HFFc6 (cell line): ENCODE results near the gene NCOR2. TPM values are rescaled to one million over a fixed set of nuclear protein-coding genes. Genes with fewer than 3 reads are reported as not detected.

Experiments used
- DNase-seq: peaks from one replicate; pipeline ENCODE4 v3.0.0-alpha.2; 2018
- H3K27ac Mint-ChIP-seq: 2 replicates; pipeline ENCODE4 v1.8.0; 2020; ENCODE audit warnings: mild to moderate bottlenecking, mixed read lengths
- H3K27me3 Mint-ChIP-seq: 2 replicates; pipeline ENCODE4 v1.8.0; 2021; ENCODE audit warnings: mild to moderate bottlenecking, moderate library complexity, mixed read lengths; ENCODE audit not compliant: insufficient read depth
- H3K36me3 Mint-ChIP-seq: 2 replicates; pipeline ENCODE4 v1.8.0; 2021; ENCODE audit warnings: low read depth, mixed read lengths
- H3K4me1 Mint-ChIP-seq: 2 replicates; pipeline ENCODE4 v1.8.0; 2020; ENCODE audit warnings: low read depth, mixed read lengths
- H3K4me3 Mint-ChIP-seq: 2 replicates; pipeline ENCODE4 v1.8.0; 2020; ENCODE audit warnings: mild to moderate bottlenecking, moderate library complexity, mixed read lengths
- H3K9me3 Mint-ChIP-seq: 2 replicates; pipeline ENCODE4 v1.8.0; 2020; ENCODE audit warnings: mild to moderate bottlenecking, mixed read lengths
- total RNA-seq, 6 experiments: library from RNA; stranded (reverse); fragmentation: NEBNext Ultra II Directional; extraction: Animal tissue kit (Norgen Biotek cat#: 25700); gene quantifications; 2 replicates in 1 of 6; 3 replicates in 5 of 6; pipeline ENCODE4 v1.2.3, GENCODE V29; 2021
- TF ChIP-seq, protein P1 (sequence below): fragments of 200-600 bp; sonication (generic); IDR thresholded peaks from 2 replicates; pipeline ENCODE4 v1.5.0; 2021; ENCODE audit warnings: antibody characterized with exemption, mild to moderate bottlenecking

Gene NCOR2
- total RNA-seq, 6 experiments from 2014 or later = 237 to 249 (median 240) TPM

DNA sequence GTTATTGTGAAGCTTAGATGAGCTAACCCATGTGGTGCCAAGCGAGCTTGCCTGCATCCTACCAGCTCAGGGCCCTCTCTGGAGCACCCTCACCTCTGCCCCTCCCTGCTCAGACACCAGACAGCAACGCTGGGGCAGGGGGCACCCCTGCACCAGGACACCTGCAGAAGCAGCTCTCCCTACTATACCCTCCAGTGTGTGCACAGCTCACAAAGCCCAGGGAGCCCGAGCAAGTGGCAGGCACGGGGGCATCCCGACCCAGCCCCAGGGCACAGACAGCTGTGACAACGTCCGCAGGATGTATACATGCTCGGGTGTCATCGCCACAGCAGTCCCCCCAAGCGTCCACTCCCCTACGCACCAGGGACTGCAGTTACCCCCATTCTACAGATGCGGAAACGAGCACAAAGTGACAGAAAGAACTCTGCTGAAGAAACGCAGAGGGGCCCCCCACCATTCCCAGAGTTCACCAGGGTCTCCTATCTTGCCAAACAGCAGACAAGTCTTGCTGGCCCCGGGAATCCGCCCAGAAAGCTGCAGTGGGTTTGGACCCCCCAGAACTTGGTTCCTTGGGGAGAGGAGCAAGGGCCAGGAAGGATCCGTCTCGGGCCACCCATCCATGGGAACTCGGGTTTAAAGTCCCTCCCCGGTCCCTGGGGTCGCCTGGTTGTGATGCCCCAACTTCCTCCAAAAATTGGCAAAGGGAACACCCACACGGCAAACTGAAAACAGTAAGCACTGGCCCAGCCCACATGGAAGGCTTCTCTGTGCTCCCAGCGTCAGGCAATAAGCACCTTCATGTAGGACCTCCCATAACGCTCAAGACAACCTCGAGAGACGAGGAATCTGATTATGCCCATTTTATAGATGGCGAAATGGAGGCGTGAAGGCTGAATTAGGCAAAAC, 12.0 kb downstream of the NCOR2 start:
- H3K27ac Mint-ChIP-seq = no peak overlapping the region
- H3K4me1 Mint-ChIP-seq = peaks cover 30% of the 10 kb centered on the region

DNA sequence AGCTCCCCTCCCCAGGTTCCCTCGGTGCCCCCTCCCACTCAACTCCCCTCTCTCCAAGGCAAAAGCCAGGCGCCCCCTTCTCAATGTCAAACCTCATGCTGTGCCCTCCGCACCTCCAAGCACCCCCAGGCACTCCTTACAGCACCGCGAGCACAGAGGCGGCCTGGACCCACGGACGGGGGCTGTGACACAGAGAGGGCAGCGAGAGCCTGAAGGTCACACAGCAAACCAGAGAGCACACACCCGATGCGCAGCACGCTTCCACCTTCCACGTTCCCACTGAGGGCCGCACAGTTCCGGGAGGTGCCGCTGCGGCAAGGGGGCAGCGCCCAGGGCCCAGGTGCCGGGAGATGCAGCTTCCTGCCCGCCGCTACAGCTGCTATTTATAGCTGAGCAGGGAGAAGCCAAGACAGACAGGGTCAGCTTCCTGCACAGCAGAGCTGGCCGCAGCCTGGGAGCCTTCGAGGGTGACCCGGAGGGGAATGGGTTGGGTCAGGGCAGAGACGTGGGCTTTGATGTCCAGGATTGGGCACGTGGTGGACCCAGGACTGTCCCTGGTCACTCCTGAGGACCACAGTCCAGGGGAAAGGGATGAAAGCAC, 12.9 kb downstream of the NCOR2 start:
- no peak for DNase-seq
- H3K27ac Mint-ChIP-seq = no peak overlapping the region
- peaks cover 36% of the 10 kb centered on the region for H3K4me1 Mint-ChIP-seq
- H3K9me3 Mint-ChIP-seq = peaks cover 3% of the 10 kb centered on the region
- peaks cover 3% of the 10 kb centered on the region for H3K36me3 Mint-ChIP-seq
- peaks cover 6% of the 10 kb centered on the region for H3K27me3 Mint-ChIP-seq
- no peak overlapping the region for H3K4me3 Mint-ChIP-seq
- TF ChIP-seq, protein P1, sequence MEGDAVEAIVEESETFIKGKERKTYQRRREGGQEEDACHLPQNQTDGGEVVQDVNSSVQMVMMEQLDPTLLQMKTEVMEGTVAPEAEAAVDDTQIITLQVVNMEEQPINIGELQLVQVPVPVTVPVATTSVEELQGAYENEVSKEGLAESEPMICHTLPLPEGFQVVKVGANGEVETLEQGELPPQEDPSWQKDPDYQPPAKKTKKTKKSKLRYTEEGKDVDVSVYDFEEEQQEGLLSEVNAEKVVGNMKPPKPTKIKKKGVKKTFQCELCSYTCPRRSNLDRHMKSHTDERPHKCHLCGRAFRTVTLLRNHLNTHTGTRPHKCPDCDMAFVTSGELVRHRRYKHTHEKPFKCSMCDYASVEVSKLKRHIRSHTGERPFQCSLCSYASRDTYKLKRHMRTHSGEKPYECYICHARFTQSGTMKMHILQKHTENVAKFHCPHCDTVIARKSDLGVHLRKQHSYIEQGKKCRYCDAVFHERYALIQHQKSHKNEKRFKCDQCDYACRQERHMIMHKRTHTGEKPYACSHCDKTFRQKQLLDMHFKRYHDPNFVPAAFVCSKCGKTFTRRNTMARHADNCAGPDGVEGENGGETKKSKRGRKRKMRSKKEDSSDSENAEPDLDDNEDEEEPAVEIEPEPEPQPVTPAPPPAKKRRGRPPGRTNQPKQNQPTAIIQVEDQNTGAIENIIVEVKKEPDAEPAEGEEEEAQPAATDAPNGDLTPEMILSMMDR = no peak

More for the DNA sequence above, 12.0 kb downstream of the NCOR2 start:
- TF ChIP-seq, protein P1 = no peak
- no peak for DNase-seq
- Mint-ChIP-seq H3K36me3 (peaks cover 7% of the 10 kb centered on the region), H3K4me3 (no peak overlapping the region), H3K27me3 (peaks cover 6% of the 10 kb centered on the region), H3K9me3 (peaks cover 8% of the 10 kb centered on the region)

DNA sequence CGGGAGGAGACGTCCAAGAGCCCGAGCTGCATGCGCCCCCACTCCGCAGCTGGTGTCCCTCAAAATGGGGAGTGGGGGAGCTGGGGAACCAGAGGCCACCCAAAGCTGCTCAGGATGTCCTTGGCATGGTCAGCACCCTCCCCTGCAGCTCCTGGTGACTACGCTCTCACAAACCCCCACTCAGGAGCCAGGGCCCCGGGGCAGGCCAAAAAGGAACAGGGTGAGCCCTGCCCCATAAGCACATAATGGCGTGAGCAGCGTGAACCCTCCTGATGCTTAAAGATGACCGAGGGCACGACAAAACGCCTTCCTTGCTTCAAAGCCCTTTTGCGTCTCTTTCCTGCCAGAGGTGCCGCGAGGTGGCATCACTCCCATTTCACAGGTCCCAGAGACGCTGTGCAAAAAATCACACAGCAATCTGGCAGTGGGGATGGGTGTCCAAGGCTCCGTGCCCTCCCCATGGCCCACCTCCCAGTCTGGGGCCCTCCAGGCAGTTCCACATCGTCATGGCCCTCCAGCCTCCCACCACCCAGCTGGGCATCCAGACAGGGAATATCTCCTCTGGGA, 13.5 kb downstream of the NCOR2 start:
- Mint-ChIP-seq H3K27me3 (peaks cover 6% of the 10 kb centered on the region), H3K36me3 (no peaks in the 10 kb centered on the region), H3K9me3 (no peaks in the 10 kb centered on the region), H3K27ac (no peak overlapping the region), H3K4me1 (peaks cover 34% of the 10 kb centered on the region), H3K4me3 (no peak overlapping the region)
- TF ChIP-seq, protein P1 = no peak
- DNase-seq = no peak

DNA sequence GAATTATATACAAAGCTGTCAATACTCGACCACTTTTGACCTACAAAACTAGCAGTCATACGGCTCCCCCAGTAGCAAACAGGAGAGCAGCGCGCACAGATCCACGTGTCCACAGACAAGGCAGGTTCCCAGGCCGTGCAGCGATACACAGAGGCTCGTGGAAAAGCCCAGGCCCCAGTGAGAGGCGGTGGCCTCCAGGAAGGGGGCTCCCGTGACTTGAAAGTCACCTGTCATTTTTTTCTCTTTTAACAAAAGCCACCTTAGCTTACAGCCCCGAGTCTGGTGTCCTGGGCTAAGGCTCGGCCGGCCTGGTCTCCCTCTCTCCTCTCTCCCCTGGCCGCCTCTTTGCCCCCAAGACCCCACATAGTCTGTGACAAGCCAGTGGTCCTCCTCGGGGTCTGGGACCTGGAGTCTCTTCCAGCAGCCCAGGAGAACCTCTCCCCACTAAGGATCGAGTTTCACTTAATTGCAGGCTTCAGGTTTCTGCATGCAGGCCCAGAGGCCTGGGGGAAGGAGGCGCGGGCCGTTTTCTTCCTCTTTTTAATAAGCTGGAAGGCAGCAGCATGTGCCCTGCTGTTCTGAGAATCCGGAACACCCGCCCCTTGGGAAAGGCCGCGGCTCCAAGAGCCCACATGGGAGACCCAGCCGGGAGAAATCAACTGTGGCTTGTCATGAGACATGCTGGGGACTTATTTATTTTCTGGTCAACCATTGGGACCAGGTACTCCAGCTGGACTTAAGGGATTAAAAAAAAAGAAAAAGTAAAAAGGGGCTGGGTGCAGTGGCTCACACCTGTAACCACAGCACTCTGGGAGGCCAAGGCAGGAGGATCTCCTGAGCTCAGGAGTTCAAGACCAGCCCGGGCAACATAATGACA, 15.9 kb downstream of the NCOR2 start:
- no peaks in the 10 kb centered on the region for H3K36me3 Mint-ChIP-seq
- no peaks in the 10 kb centered on the region for H3K9me3 Mint-ChIP-seq
- TF ChIP-seq, protein P1 = no peak
- H3K27me3 Mint-ChIP-seq = peaks cover 5% of the 10 kb centered on the region
- peak overlapping the region; percentile 26; the same call in 1 of the 2 replicates for H3K4me3 Mint-ChIP-seq
- peak overlapping the region; percentile 42 for H3K27ac Mint-ChIP-seq
- no peak for DNase-seq
- H3K4me1 Mint-ChIP-seq = peaks cover 40% of the 10 kb centered on the region
